ENCODE data around the gene BMP5. TPM values are rescaled to one million over a fixed set of nuclear protein-coding genes. Genes with fewer than 3 reads are reported as not detected.

Gene BMP5
- total and polyA plus RNA-seq, 10 of the 15 experiments (the other 5 are each of a cell fraction or from before 2014, with no cell fraction given): not detected

DNA sequence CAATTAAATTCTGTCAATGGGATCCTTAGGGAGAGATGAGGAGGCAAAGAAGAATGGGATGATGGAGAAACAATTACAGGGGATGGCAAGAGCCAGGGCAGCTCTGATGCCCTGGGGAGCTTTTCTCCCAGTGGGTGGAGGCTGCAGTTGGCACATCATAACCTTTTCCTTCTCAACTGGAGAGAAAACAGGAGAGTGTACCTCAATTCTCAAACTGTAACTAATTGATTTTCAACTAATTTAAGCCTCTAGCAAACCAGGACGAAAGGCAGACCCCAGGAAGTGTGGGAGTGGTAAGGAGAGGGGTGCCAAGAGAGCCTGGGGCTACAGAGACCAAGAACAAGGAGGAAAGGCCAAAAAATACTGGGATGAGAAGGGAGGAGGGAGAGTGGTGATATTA lies 5.7 kb downstream of the BMP5 start:
- no peaks in the 10 kb centered on the region for H3K4me1 ChIP-seq (ENCODE audit: control insufficient read depth, insufficient read depth, low read length)
- TF ChIP-seq ZBED1 (IDR thresholded peaks at IDR 0.05; ENCODE audit: borderline replicate concordance): no peak
- no peak for TF ChIP-seq STAT1 (conservative IDR thresholded peaks at IDR 0.05)
- no peak for TF ChIP-seq TCF7 (IDR thresholded peaks at IDR 0.05; ENCODE audit: borderline replicate concordance)
- TF ChIP-seq EED (IDR thresholded peaks at IDR 0.05; ENCODE audit: low read depth): no peak
- TF ChIP-seq SIN3A (IDR thresholded peaks at IDR 0.05; ENCODE audit: low read depth, low read length): no peak
- no peak for TF ChIP-seq RB1 (IDR thresholded peaks at IDR 0.05; ENCODE audit: borderline replicate concordance)
- no peak for TF ChIP-seq KAT2A (conservative IDR thresholded peaks at IDR 0.05; ENCODE audit: control insufficient read depth, low read depth, low read length)
- no peak for TF ChIP-seq SMAD5 (IDR thresholded peaks at IDR 0.05; ENCODE audit: low read depth)
- TF ChIP-seq ESRRA (IDR thresholded peaks at IDR 0.05; ENCODE audit: low read length): no peak
- no peak for TF ChIP-seq MEF2B (IDR thresholded peaks at IDR 0.05; ENCODE audit: partially characterized antibody, poor library complexity, severe bottlenecking)
- no peak for TF ChIP-seq BRCA1 (IDR thresholded peaks at IDR 0.05; ENCODE audit: low read depth, low read length)
- TF ChIP-seq, protein P1, sequence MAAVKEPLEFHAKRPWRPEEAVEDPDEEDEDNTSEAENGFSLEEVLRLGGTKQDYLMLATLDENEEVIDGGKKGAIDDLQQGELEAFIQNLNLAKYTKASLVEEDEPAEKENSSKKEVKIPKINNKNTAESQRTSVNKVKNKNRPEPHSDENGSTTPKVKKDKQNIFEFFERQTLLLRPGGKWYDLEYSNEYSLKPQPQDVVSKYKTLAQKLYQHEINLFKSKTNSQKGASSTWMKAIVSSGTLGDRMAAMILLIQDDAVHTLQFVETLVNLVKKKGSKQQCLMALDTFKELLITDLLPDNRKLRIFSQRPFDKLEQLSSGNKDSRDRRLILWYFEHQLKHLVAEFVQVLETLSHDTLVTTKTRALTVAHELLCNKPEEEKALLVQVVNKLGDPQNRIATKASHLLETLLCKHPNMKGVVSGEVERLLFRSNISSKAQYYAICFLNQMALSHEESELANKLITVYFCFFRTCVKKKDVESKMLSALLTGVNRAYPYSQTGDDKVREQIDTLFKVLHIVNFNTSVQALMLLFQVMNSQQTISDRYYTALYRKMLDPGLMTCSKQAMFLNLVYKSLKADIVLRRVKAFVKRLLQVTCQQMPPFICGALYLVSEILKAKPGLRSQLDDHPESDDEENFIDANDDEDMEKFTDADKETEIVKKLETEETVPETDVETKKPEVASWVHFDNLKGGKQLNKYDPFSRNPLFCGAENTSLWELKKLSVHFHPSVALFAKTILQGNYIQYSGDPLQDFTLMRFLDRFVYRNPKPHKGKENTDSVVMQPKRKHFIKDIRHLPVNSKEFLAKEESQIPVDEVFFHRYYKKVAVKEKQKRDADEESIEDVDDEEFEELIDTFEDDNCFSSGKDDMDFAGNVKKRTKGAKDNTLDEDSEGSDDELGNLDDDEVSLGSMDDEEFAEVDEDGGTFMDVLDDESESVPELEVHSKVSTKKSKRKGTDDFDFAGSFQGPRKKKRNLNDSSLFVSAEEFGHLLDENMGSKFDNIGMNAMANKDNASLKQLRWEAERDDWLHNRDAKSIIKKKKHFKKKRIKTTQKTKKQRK (IDR thresholded peaks at IDR 0.05; ENCODE audit: low read depth, low read length): no peak
- TF ChIP-seq YBX1 (IDR thresholded peaks at IDR 0.05): no peak
- in situ Hi-C loops (cut with MboI) (no loop called here), intact Hi-C loops (cut with micrococcal nuclease; ENCODE audit: unreplicated experiment) (no loop called here)
- no peak overlapping the region for H3K4me3 ChIP-seq
- no peak overlapping the region for H3K9ac ChIP-seq (ENCODE audit: control insufficient read depth, insufficient read depth, low read length)
- RAD21 ChIA-PET (ENCODE audit: unreplicated experiment): no interaction called here
- 0% methylated on average over 1 of the region's 1 CpG for WGBS (ENCODE audit: insufficient coverage, insufficient replicate concordance, low lambda C conversion rate, missing lambda C conversion rate)
- ATAC-seq (no peak), FAIRE-seq (no peak), DNase-seq (ENCODE audit: low read depth, low spot score) (no peak)
- H3K9me3 ChIP-seq (replicated peaks; ENCODE audit: control insufficient read depth, insufficient read depth, low read length): no peaks in the 10 kb centered on the region; the same call in 2 of the 3 replicates
- BruUV-seq (replicated peaks): no TSS peak
- CTCF ChIA-PET: interaction anchor here (1.5 kb wide), 1 partner anchor 593 kb away, joined by 3 read pairs; no protein-coding TSS in a partner anchor
- no peaks in the 10 kb centered on the region for H3K27me3 ChIP-seq (replicated peaks in 1 of 2; ENCODE audit: control insufficient read depth in 2 of 2, insufficient read depth in 2 of 2, low read length in 1 of 2)
- POLR2A ChIA-PET: no interaction called here
- no peaks in the 10 kb centered on the region for H3K36me3 ChIP-seq (ENCODE audit: control insufficient read depth in 2 of 2, insufficient read depth in 2 of 2, low read length in 1 of 2)
- H3K79me2 ChIP-seq (ENCODE audit: control insufficient read depth, insufficient read depth, low read length): no peaks in the 10 kb centered on the region
- no peak overlapping the region for H2AFZ ChIP-seq (ENCODE audit: control insufficient read depth, low read depth, low read length)
- H3K27ac ChIP-seq (ENCODE audit: control insufficient read depth, insufficient read depth): no peak overlapping the region
- SMC1A ChIA-PET (ENCODE audit: uncharacterized antibody, unreplicated experiment): interaction anchor here (1.0 kb wide), 1 partner anchor 92 kb away, joined by 4 read pairs; no protein-coding TSS in a partner anchor
- no peaks in the 10 kb centered on the region; the same call in 1 of the 2 replicates for H4K20me1 ChIP-seq (ENCODE audit: control insufficient read depth, insufficient read depth)
- no peak overlapping the region for H3K4me2 ChIP-seq (ENCODE audit: control insufficient read depth, insufficient read depth)

Measured in GM12878 (cell line).